PC-3 (cell line): ENCODE results near the gene SMIM14. TPM values are rescaled to one million over a fixed set of nuclear protein-coding genes. Genes with fewer than 3 reads are reported as not detected.
A peak's percentile ranks its signal among the peaks of the same experiment; 100 is the strongest.
"Not testable (repeated sequence)": the region's sequence is repeated elsewhere in the genome, so short reads cannot be mapped to it uniquely, and the experiment has no call there.

ENCODE experiments used
- ATAC-seq: fragments of 200-7000 bp; cut with Tn5 transposase; 2 replicates; pipeline ENCODE4 v1.9.1; 2020; ENCODE audit warnings: mild to moderate bottlenecking, moderate library complexity
- BruUV-seq: library from RNA; stranded (reverse); fragments of 400-500 nt; replicated peaks from 2 replicates; lab custom pipeline; 2021; lab: Mats Ljungman, UMichigan
- CTCF ChIA-PET: fragments of 300-600 bp; sonication (Branson Sonifier 250); formaldehyde crosslinking; loops from one replicate; lab custom pipeline; 2022; ENCODE audit warnings: antibody characterized with exemption; lab: Charles Lee
- POLR2A ChIA-PET: fragments of 300-600 bp; sonication (Branson Sonifier 250); formaldehyde crosslinking; loops from one replicate; lab custom pipeline; 2022; ENCODE audit warnings: antibody characterized with exemption; ENCODE audit not compliant: unreplicated experiment; lab: Charles Lee
- DNase-seq: peaks from one replicate; pipeline ENCODE4 v3.0.0-alpha.2; 2015
- H2AFZ ChIP-seq: fragments of 300-600 bp; sonication (generic); 2 replicates; pipeline ENCODE4 v1.6.0; 2016; ENCODE audit warnings: antibody characterized with exemption, low read length
- H3F3A ChIP-seq: fragments of 300-600 bp; sonication (generic); one replicate; pipeline ENCODE4 v1.6.0; 2017; ENCODE audit warnings: antibody characterized with exemption, low read length, control low read depth, mild to moderate bottlenecking; ENCODE audit not compliant: unreplicated experiment
- H3K27ac ChIP-seq: fragments of 300-600 bp; sonication (generic); 2 replicates; pipeline ENCODE4 v1.5.1; 2016; ENCODE audit warnings: mild to moderate bottlenecking, low read length
- H3K27me3 ChIP-seq: fragments of 300-600 bp; sonication (generic); 2 replicates; pipeline ENCODE4 v1.6.1; 2016; ENCODE audit warnings: low read length, mixed read lengths
- H3K36me3 ChIP-seq: fragments of 300-600 bp; sonication (generic); 2 replicates; pipeline ENCODE4 v1.6.1; 2016; ENCODE audit warnings: low read depth, mixed run types, low read length, mixed read lengths
- H3K4me1 ChIP-seq: fragments of 300-600 bp; sonication (generic); 2 replicates; pipeline ENCODE4 v1.5.1; 2016; ENCODE audit warnings: low read length; ENCODE audit not compliant: insufficient read depth
- H3K4me2 ChIP-seq: fragments of 300-600 bp; sonication (generic); 2 replicates; pipeline ENCODE4 v1.6.0; 2016; ENCODE audit warnings: low read length
- H3K4me3 ChIP-seq: fragments of 300-600 bp; sonication (generic); 2 replicates; pipeline ENCODE4 v1.5.1; 2016; ENCODE audit warnings: mild to moderate bottlenecking, low read length, mixed read lengths
- H3K79me2 ChIP-seq: fragments of 300-600 bp; sonication (generic); 2 replicates; pipeline ENCODE4 v1.6.1; 2017; ENCODE audit warnings: low read length, mixed read lengths
- H3K9ac ChIP-seq: fragments of 300-600 bp; sonication (generic); 2 replicates; pipeline ENCODE4 v1.6.0; 2016; ENCODE audit warnings: mild to moderate bottlenecking, low read length
- H3K9me2 ChIP-seq: fragments of 300-600 bp; sonication (generic); replicated peaks from 2 replicates; pipeline ENCODE4 v1.6.1; 2016; ENCODE audit warnings: mixed run types, low read length, mixed read lengths
- H3K9me3 ChIP-seq: fragments of 300-600 bp; sonication (generic); 2 replicates; pipeline ENCODE4 v1.6.1; 2016; ENCODE audit warnings: low read length, mixed read lengths
- H4K20me1 ChIP-seq: fragments of 300-600 bp; sonication (generic); 2 replicates; pipeline ENCODE4 v1.6.1; 2016; ENCODE audit warnings: low read length, mixed read lengths
- EZH2 ChIP-seq: fragments of 300-600 bp; sonication (generic); IDR thresholded peaks from one replicate; pipeline ENCODE4 v1.6.1; 2017; ENCODE audit warnings: antibody characterized with exemption, mild to moderate bottlenecking, low read length; ENCODE audit not compliant: unreplicated experiment
- EZH2phosphoT487 ChIP-seq: fragments of 300-600 bp; sonication (generic); IDR thresholded peaks from 2 replicates; pipeline ENCODE4 v1.6.1; 2018; ENCODE audit warnings: mild to moderate bottlenecking, antibody characterized with exemption, low read length, borderline replicate concordance
- intact Hi-C: fragments of 100-400 bp; cut with micrococcal nuclease; formaldehyde crosslinking; loops from 2 replicates; pipeline ENCODE4 v1.9.0; 2023
- total RNA-seq: library from RNA; depleted of rRNA; stranded (reverse); fragments of >200 nt; gene quantifications from 2 replicates; pipeline ENCODE4 v1.2.3, GENCODE V29; 2014
- TF ChIP-seq, protein P1 (sequence below): fragments of 300-600 bp; sonication (generic); conservative IDR thresholded peaks from 2 replicates; pipeline ENCODE4 v1.5.1; 2017; ENCODE audit warnings: antibody characterized with exemption, low read depth, mild to moderate bottlenecking, low read length

SMIM14 gene
- total RNA-seq, 1 experiment from 2014 or later, result 4.8 TPM

DNA sequence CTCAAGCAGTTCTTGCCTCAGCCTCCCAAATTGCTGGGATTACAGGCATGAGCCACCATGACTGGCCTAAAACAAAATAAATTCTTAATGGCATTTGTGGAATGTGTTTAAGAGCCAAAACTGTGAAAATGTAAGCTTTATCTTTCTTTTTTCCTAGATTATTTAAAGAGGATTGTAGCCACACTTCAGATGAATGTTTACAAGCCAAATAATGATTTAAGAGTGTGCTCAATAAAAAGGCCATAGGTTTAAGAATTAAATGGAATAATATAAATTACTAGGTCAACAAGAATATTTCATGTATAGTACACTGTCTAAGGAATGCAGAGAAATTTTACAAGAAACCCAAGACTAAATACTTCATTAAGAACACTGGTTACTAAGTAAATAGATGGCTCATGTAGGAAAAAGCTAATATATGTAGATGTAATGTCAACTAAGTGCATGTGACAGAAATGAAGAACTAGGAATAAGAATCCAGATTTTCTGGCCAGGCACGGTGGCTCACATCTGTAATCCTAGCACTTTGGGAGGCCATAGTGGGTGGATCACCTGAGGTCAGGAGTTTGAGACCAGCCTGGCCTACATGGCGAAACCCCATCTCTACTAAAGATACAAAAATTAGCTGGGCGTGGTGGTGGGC lies 90.1 kb downstream of the SMIM14 start:
- Histone ChIP-seq H3K4me3 (no peak overlapping the region), H3K27me3 (no peaks in the 10 kb centered on the region), H2AFZ (no peak overlapping the region), H3K36me3 (no peaks in the 10 kb centered on the region), H3K9ac (no peak overlapping the region), H3K79me2 (no peaks in the 10 kb centered on the region), H3K4me2 (no peak overlapping the region), H3K9me3 (no peaks in the 10 kb centered on the region), H3K4me1 (peaks cover 30% of the 10 kb centered on the region), H3K9me2 (no peaks in the 10 kb centered on the region), H4K20me1 (no peaks in the 10 kb centered on the region), H3K27ac (peak overlapping the region; percentile 40), H3F3A (no peaks in the 10 kb centered on the region)
- DNase-seq, result peak; percentile 59
- no TSS peak for BruUV-seq
- POLR2A ChIA-PET, result interaction anchor here (0.5 to 1.6 kb wide), 8 partner anchors 21 to 707 kb away, joined by 3 to 18 read pairs (median 6); partner anchors contain the start of gene UGDH
- CTCF ChIA-PET, result no interaction called here
- intact Hi-C loops, result no loop called here
- peak; percentile 94 for ATAC-seq
- TF ChIP-seq, protein P1, sequence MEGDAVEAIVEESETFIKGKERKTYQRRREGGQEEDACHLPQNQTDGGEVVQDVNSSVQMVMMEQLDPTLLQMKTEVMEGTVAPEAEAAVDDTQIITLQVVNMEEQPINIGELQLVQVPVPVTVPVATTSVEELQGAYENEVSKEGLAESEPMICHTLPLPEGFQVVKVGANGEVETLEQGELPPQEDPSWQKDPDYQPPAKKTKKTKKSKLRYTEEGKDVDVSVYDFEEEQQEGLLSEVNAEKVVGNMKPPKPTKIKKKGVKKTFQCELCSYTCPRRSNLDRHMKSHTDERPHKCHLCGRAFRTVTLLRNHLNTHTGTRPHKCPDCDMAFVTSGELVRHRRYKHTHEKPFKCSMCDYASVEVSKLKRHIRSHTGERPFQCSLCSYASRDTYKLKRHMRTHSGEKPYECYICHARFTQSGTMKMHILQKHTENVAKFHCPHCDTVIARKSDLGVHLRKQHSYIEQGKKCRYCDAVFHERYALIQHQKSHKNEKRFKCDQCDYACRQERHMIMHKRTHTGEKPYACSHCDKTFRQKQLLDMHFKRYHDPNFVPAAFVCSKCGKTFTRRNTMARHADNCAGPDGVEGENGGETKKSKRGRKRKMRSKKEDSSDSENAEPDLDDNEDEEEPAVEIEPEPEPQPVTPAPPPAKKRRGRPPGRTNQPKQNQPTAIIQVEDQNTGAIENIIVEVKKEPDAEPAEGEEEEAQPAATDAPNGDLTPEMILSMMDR, result no peak
- TF ChIP-seq EZH2phosphoT487 (no peak), EZH2 (no peak)

DNA sequence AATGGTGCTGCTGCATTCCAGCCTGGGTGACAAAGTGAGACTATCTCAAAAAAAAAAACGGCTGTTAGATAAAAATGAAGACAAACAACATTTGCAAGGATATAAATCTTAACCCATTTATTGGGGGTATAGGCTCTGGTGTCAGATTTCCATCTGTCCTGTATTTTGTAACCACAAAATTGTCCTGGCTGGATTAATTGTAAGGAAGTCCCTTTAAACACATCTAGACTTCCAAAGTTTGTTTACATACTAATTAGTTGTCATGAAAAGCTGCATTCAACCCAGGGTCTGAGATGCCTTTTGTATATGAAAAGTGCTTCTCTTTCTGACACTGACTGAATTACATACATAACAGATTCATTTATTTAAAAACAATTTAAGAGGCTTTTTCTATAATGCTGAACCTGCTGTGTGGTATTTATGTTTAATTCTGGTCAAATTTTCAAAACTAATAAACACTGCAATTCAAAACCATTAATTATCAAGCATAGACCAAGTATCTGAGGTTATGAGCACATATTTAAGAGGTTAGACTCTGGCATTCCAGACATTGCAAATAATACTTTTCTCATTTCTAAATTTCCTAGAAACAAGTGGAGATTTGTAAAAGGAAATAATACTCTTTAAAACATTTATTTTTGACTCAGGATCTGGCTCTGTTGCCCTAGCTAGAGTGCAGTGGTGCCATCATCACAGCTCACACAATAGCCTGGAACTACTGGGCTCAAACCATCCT lies 93.9 kb downstream of the SMIM14 start:
- no peaks in the 10 kb centered on the region for H4K20me1 ChIP-seq
- peaks cover 4% of the 10 kb centered on the region for H3F3A ChIP-seq
- ATAC-seq, result no peak
- TF ChIP-seq, protein P1, result no peak
- TF ChIP-seq EZH2, result no peak
- no peak for TF ChIP-seq EZH2phosphoT487
- ChIA-PET CTCF (no interaction called here), POLR2A (interaction anchor here (0.6 kb wide), 1 partner anchor 30 kb away, joined by 3 read pairs; no protein-coding TSS in a partner anchor)
- no peaks in the 10 kb centered on the region for H3K9me3 ChIP-seq
- no peak overlapping the region for H3K4me3 ChIP-seq
- H2AFZ ChIP-seq, result no peak overlapping the region
- intact Hi-C loops, result no loop called here
- peaks cover 64% of the 10 kb centered on the region for H3K4me1 ChIP-seq
- H3K79me2 ChIP-seq, result no peaks in the 10 kb centered on the region
- DNase-seq, result peak; percentile 32
- no TSS peak for BruUV-seq
- H3K36me3 ChIP-seq, result no peaks in the 10 kb centered on the region
- H3K9me2 ChIP-seq, result no peaks in the 10 kb centered on the region
- H3K27ac ChIP-seq, result 0 out of 2 replicates have a peak overlapping the region, but pooled peaks have one; percentile 16
- H3K9ac ChIP-seq, result no peak overlapping the region
- no peak overlapping the region for H3K4me2 ChIP-seq
- H3K27me3 ChIP-seq, result no peaks in the 10 kb centered on the region

DNA sequence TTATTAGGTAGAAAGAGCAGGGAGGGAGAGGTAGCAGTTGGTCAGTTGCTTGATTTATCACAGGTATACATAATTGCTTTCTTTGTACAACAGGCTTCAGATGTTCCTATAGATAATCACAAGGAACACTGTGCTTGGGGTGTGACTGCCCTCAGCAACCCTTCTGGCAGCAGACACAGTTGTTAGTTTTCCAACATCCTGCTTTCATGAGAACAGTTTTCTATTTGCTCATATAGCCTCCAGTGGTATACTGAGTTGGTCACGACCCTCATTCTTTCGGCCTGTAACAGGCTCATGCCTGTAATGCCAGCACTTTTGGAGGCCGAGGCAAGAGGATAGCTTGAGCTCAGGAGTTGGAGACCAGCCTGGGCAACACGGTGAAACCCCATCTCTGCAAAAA lies 94.6 kb downstream of the SMIM14 start:
- H3K79me2 ChIP-seq, H3K9ac ChIP-seq, CTCF ChIA-PET, H3K9me3 ChIP-seq, ATAC-seq, H3K36me3 ChIP-seq, H3K27me3 ChIP-seq, H4K20me1 ChIP-seq, H3K4me2 ChIP-seq, H3K9me2 ChIP-seq, H3K4me3 ChIP-seq, H3F3A ChIP-seq, POLR2A ChIA-PET, H2AFZ ChIP-seq, BruUV-seq, intact Hi-C loops, DNase-seq: not testable (repeated sequence)
- Histone ChIP-seq H3K27ac (0 out of 2 replicates have a peak overlapping the region, but pooled peaks have one; percentile 16), H3K4me1 (peaks cover 65% of the 10 kb centered on the region)
